Neuronal stem cell (in vitro differentiated cells): ENCODE measurements around the gene DCC.

Experiments
- DNase-seq: peaks from one replicate; pipeline ENCODE4 v3.0.0-alpha.2; 2013; ENCODE audit warnings: low spot score
- H2AFZ ChIP-seq: one replicate; pipeline ENCODE4 v1.6.1; 2013; ENCODE audit warnings: mild to moderate bottlenecking, low read length, inconsistent platforms
- H2AK5ac ChIP-seq: 2 replicates; pipeline ENCODE4 v1.6.1; 2013; ENCODE audit warnings: low read depth, mild to moderate bottlenecking, inconsistent platforms, low read length, moderate library complexity, mixed read lengths
- H2BK120ac ChIP-seq: 2 replicates; pipeline ENCODE4 v1.6.1; 2013; ENCODE audit warnings: low read depth, mild to moderate bottlenecking, inconsistent platforms, low read length, moderate library complexity, mixed read lengths
- H2BK12ac ChIP-seq: one replicate; pipeline ENCODE4 v1.6.1; 2013; ENCODE audit warnings: low read length, inconsistent platforms
- H2BK15ac ChIP-seq: 2 replicates; pipeline ENCODE4 v1.6.1; 2013; ENCODE audit warnings: mild to moderate bottlenecking, low read length, inconsistent platforms, mixed read lengths
- H2BK5ac ChIP-seq: one replicate; pipeline ENCODE4 v1.6.1; 2013; ENCODE audit warnings: inconsistent platforms, mild to moderate bottlenecking, low read length, moderate library complexity
- H3K14ac ChIP-seq: one replicate; pipeline ENCODE4 v1.6.1; 2013; ENCODE audit warnings: low read length, inconsistent platforms
- H3K18ac ChIP-seq: 2 replicates; pipeline ENCODE4 v1.6.1; 2013; ENCODE audit warnings: low read length, inconsistent platforms
- H3K23ac ChIP-seq: 2 replicates; pipeline ENCODE4 v1.6.1; 2013; ENCODE audit warnings: low read depth, mild to moderate bottlenecking, mixed read lengths, low read length, inconsistent platforms; ENCODE audit not compliant: poor library complexity
- H3K27ac ChIP-seq: replicated peaks from 3 replicates; pipeline ENCODE4 v1.5.1; 2013; ENCODE audit warnings: low read length, inconsistent platforms
- H3K27me3 ChIP-seq, 3 experiments: 2 replicates each; pipeline ENCODE4 v1.6.1; 2013; ENCODE audit warnings: low read length in 3 of 3, mild to moderate bottlenecking in 2 of 3, inconsistent platforms in 1 of 3, low read depth in 1 of 3, mixed read lengths in 1 of 3, moderate library complexity in 1 of 3; ENCODE audit not compliant: control insufficient read depth in 3 of 3, insufficient read depth in 3 of 3
- H3K36me3 ChIP-seq, 2 donors: replicated peaks in 1 of 2; 2 replicates each; pipeline ENCODE4 v1.6.1; 2013; ENCODE audit warnings: low read length in 2 of 2; ENCODE audit not compliant: control insufficient read depth in 2 of 2, insufficient read depth in 2 of 2
- H3K4ac ChIP-seq: 2 replicates; pipeline ENCODE4 v1.6.1; 2013; ENCODE audit warnings: inconsistent platforms, mild to moderate bottlenecking, low read length, moderate library complexity
- H3K4me1 ChIP-seq, 2 donors: 1 replicate in 1 of 2; 2 replicates in 1 of 2; pipeline ENCODE4 v1.6.1; 2013; ENCODE audit warnings: low read length in 2 of 2, low read depth in 1 of 2; ENCODE audit not compliant: control insufficient read depth in 2 of 2, insufficient read depth in 1 of 2
- H3K4me2 ChIP-seq: one replicate; pipeline ENCODE4 v1.6.1; 2013; ENCODE audit warnings: mild to moderate bottlenecking, low read length, inconsistent platforms; ENCODE audit not compliant: insufficient read depth, poor library complexity, severe bottlenecking
- H3K4me3 ChIP-seq, 2 donors: 2 replicates each; pipeline ENCODE4 v1.5.1; 2013; ENCODE audit warnings: low read length in 2 of 2, mild to moderate bottlenecking in 2 of 2, inconsistent platforms in 1 of 2, moderate library complexity in 1 of 2
- H3K79me1 ChIP-seq: one replicate; pipeline ENCODE4 v1.6.1; 2013; ENCODE audit warnings: low read depth, mild to moderate bottlenecking, inconsistent platforms, low read length, moderate library complexity
- H3K9ac ChIP-seq: one replicate; pipeline ENCODE4 v1.6.1; 2013; ENCODE audit warnings: mild to moderate bottlenecking, low read depth, low read length, inconsistent platforms; ENCODE audit not compliant: poor library complexity
- H3K9me3 ChIP-seq, 2 donors: replicated peaks in 1 of 2; 2 replicates each; pipeline versions ENCODE3 to v1.6.1; 2013; ENCODE audit warnings: low read length in 2 of 2, mild to moderate bottlenecking in 2 of 2, inconsistent platforms in 1 of 2, low read depth in 1 of 2, mixed read lengths in 1 of 2, moderate library complexity in 1 of 2; ENCODE audit not compliant: control insufficient read depth in 2 of 2, insufficient read depth in 1 of 2
- H4K8ac ChIP-seq: one replicate; pipeline ENCODE4 v1.6.1; 2013; ENCODE audit warnings: low read depth, mild to moderate bottlenecking, inconsistent platforms, low read length, moderate library complexity
- H4K91ac ChIP-seq: one replicate; pipeline ENCODE4 v1.6.1; 2013; ENCODE audit warnings: low read length, low read depth, mild to moderate bottlenecking, inconsistent platforms; ENCODE audit not compliant: poor library complexity
- WGBS, 2 donors: extraction: QIAGEN DNeasy Blood & Tissue Kit; methylation state at CpG; one replicate each; pipeline ENCODE4 v1.1.7; 2013; ENCODE audit warnings: missing lambda C conversion rate in 2 of 2, mixed read lengths in 1 of 2; ENCODE audit not compliant: insufficient read length in 2 of 2, insufficient replicate concordance in 1 of 2; ENCODE audit errors: extremely low coverage in 2 of 2; 5-methylcytosine and 5-hydroxymethylcytosine counted together

The DCC gene

DNA sequence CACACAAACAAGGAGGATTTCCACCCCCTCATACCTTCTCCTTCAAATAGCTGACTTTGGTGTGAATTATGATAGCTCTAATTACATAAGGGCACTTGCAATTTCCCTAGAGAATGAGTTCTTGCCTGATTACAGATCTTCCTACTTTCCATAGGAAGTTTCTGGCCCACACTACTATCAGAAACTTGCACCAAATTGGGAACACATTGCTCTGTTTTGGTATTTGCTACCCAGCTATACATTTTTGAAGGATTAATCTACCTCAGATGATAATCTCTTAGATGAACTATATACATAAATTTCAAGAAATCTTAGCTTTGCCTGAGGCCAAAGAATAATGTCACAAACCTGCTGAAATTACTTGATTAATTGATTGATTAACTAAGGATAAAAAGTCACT lies 4.9 kb downstream of the DCC start:
- no peak overlapping the region for H2BK5ac ChIP-seq
- no peak overlapping the region for H3K4me3 ChIP-seq
- peaks cover 0 to 22% (median 5%) of the 10 kb centered on the region in 3 experiments for H3K27me3 ChIP-seq

GRCh38 chr18:52345428-52345827 lies 5.4 kb downstream of the DCC start:
- Histone ChIP-seq H3K4ac (no peak overlapping the region), H2BK15ac (no peak overlapping the region), H3K18ac (no peak overlapping the region), H3K79me1 (no peaks in the 10 kb centered on the region), H4K91ac (no peak overlapping the region), H3K4me1 (peaks cover 3 to 7% of the 10 kb centered on the region in 2 donors), H3K27me3 (peaks cover 0 to 17% (median 4%) of the 10 kb centered on the region in 3 experiments), H3K4me2 (no peak overlapping the region), H3K14ac (no peak overlapping the region), H2AFZ (no peak overlapping the region), H4K8ac (no peak overlapping the region), H3K27ac (no peak overlapping the region), H2AK5ac (no peak overlapping the region), H3K36me3 (no peaks in the 10 kb centered on the region), H2BK5ac (no peak overlapping the region), H3K9ac (no peak overlapping the region), H3K4me3 (no peak overlapping the region), H3K23ac (no peak overlapping the region), H2BK120ac (no peak overlapping the region), H3K9me3 (no peaks in the 10 kb centered on the region), H2BK12ac (no peak overlapping the region)
- DNase-seq, result no peak
- no CpG with 5 or more reads among the region's 4 CpGs for WGBS, 2 donors

More for the DNA sequence above, 4.9 kb downstream of the DCC start:
- Histone ChIP-seq H2BK120ac (no peak overlapping the region), H3K9ac (no peak overlapping the region), H2BK15ac (no peak overlapping the region), H3K79me1 (no peaks in the 10 kb centered on the region), H2AK5ac (no peak overlapping the region), H2BK12ac (no peak overlapping the region), H3K4ac (no peak overlapping the region), H4K91ac (no peak overlapping the region), H4K8ac (no peak overlapping the region), H3K14ac (no peak overlapping the region), H3K4me1 (peaks cover 3 to 7% of the 10 kb centered on the region in 2 donors), H3K36me3 (no peaks in the 10 kb centered on the region), H3K27ac (no peak overlapping the region), H3K23ac (no peak overlapping the region), H3K4me2 (no peak overlapping the region), H3K18ac (no peak overlapping the region), H3K9me3 (no peaks in the 10 kb centered on the region), H2AFZ (no peak overlapping the region)
- no peak for DNase-seq

GRCh38 chr18:52348209-52348608 lies 8.2 kb downstream of the DCC start:
- Histone ChIP-seq H4K91ac (no peak overlapping the region), H3K23ac (no peak overlapping the region), H3K79me1 (no peaks in the 10 kb centered on the region), H2BK5ac (no peak overlapping the region), H2BK120ac (no peak overlapping the region), H3K9ac (no peak overlapping the region), H2AFZ (no peak overlapping the region), H3K4me2 (no peak overlapping the region), H2AK5ac (no peak overlapping the region), H3K36me3 (no peaks in the 10 kb centered on the region), H3K4me1 (no peaks in the 10 kb centered on the region), H3K4me3 (no peak overlapping the region), H2BK12ac (no peak overlapping the region), H3K27me3 (no peaks in the 10 kb centered on the region), H3K14ac (no peak overlapping the region), H3K27ac (no peak overlapping the region), H4K8ac (no peak overlapping the region), H3K9me3 (no peaks in the 10 kb centered on the region), H3K18ac (no peak overlapping the region), H2BK15ac (no peak overlapping the region), H3K4ac (no peak overlapping the region)
- DNase-seq, result no peak
- no CpG with 5 or more reads among the region's 3 CpGs for WGBS, 2 donors

DNA sequence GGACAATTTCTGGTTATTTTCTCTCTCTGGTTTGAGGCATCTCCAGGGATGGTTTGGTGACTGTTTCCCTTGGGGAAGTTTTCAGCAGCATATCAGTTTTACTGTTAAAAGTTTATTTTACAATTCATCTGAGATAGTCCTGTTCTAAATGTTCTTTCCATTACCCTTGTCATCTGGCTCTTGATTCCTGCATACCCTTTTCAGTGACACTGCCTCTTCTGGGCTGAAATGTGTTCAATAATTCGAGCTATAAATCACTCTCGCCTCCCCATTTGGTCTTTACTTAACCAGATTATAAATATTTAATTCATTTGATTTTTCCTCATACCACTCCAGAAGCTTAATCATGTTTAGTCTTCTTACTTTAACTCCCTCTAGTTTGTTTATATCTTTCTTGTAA lies 9.5 kb downstream of the DCC start:
- Histone ChIP-seq H2AK5ac (no peak overlapping the region), H3K27ac (no peak overlapping the region), H4K8ac (no peak overlapping the region), H2BK12ac (no peak overlapping the region), H3K9ac (no peak overlapping the region), H3K4me1 (no peaks in the 10 kb centered on the region), H3K9me3 (no peaks in the 10 kb centered on the region), H3K27me3 (no peaks in the 10 kb centered on the region), H3K79me1 (no peaks in the 10 kb centered on the region), H2BK15ac (no peak overlapping the region), H3K23ac (no peak overlapping the region), H3K36me3 (no peaks in the 10 kb centered on the region), H3K14ac (no peak overlapping the region), H3K4me2 (no peak overlapping the region), H2BK5ac (no peak overlapping the region), H2BK120ac (no peak overlapping the region), H4K91ac (no peak overlapping the region), H2AFZ (no peak overlapping the region), H3K18ac (no peak overlapping the region), H3K4me3 (no peak overlapping the region), H3K4ac (no peak overlapping the region)
- no CpG with 5 or more reads among the region's 2 CpGs for WGBS, 2 donors
- DNase-seq, result no peak
